ENCODE results near the gene CMTM5.

DNA sequence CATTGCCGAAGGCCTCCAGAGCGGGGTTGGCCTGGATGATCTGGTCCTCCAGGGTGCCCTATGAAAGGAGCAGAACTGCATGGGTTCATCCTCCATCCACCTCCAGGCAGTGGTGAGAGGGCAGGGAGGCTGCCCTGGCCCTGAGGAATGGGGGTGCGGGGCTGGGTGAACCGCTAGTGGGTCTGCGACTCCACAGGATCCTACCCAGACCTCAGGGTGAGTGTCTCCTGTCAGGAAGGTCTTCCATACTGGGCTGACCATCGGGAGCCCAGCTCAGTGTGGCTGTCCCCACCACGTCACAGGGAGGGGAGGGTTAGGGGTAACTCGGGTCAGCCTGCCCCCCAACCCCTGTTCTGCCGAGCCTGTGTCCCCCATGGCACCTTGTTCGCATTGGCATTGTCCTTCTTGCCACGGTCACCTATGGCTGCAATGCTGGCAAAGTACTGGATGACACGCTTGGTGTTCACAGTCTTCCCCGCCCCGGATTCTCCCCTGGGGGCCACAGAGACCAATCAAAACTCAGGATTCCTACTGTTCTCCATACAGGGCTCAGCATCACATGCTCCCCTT lies 27.6 kb downstream of the CMTM5 start:
- TF ChIP-seq EZH2 (IDR thresholded peaks at IDR 0.05; ENCODE audit: borderline replicate concordance, low read depth, low read length, severe bottlenecking) (no peak), POLR2AphosphoS5 (IDR thresholded peaks at IDR 0.05; ENCODE audit: insufficient read depth, low read depth, low read length) (no peak)
